SK-N-SH (cell line): ENCODE measurements around the gene MTUS2. TPM values are rescaled to one million over a fixed set of nuclear protein-coding genes. Genes with fewer than 3 reads are reported as not detected.

Source experiments
- CTCF ChIA-PET: fragments of 300-600, 350-600 bp; formaldehyde crosslinking; extraction: SDS; loops from one replicate; lab custom pipeline; 2021; lab: Yijun Ruan, JAX
- POLR2A ChIA-PET: fragments of 350-600 bp; sonication (Branson Sonifier 250); formaldehyde crosslinking; extraction: SDS; loops from one replicate; lab custom pipeline; 2020; ENCODE audit warnings: antibody characterized with exemption, inconsistent platforms; lab: Yijun Ruan, JAX
- DNase-seq: peaks from one replicate; pipeline ENCODE4 v3.0.0; 2012
- H2AFZ ChIP-seq: fragments of 200-600 bp; sonication (generic); 2 replicates; pipeline ENCODE4 v1.8.1; 2016; ENCODE audit warnings: antibody characterized with exemption, mild to moderate bottlenecking, low read depth
- H3F3A ChIP-seq: fragments of 200-600 bp; sonication (generic); replicated peaks from 2 replicates; pipeline ENCODE3; 2016; ENCODE audit warnings: antibody characterized with exemption, mild to moderate bottlenecking; ENCODE audit not compliant: insufficient read depth
- H3K27ac ChIP-seq, 2 experiments: fragments of 200-500 bp in 1 of 2; fragments of 200-600 bp in 1 of 2; sonication (Bioruptor generic) in 1 of 2; sonication (generic), shearing (Covaris generic) in 1 of 2; 2 replicates each; pipeline versions ENCODE4 v1.5.1 to v1.6.1; 2014 to 2016; ENCODE audit warnings: low read depth in 2 of 2, inconsistent platforms in 1 of 2, low read length in 1 of 2, mild to moderate bottlenecking in 1 of 2, mixed read lengths in 1 of 2
- H3K27me3 ChIP-seq: fragments of 200-600 bp; sonication (generic), shearing (Covaris generic); 2 replicates; pipeline ENCODE4 v1.6.1; 2016; ENCODE audit warnings: mixed run types; ENCODE audit not compliant: insufficient read depth
- H3K36me3 ChIP-seq, 2 experiments: fragments of 200-500 bp in 1 of 2; fragments of 200-600 bp in 1 of 2; sonication (Bioruptor generic) in 1 of 2; sonication (generic) in 1 of 2; replicated peaks in 1 of 2; 2 replicates each; pipeline versions ENCODE3 to v1.5.1; 2014 to 2016; ENCODE audit warnings: low read length in 1 of 2, mild to moderate bottlenecking in 1 of 2; ENCODE audit not compliant: insufficient read depth in 2 of 2, control insufficient read depth in 1 of 2
- H3K4me1 ChIP-seq, 2 experiments: fragments of 200-500 bp in 1 of 2; fragments of 200-600 bp in 1 of 2; sonication (Bioruptor generic) in 1 of 2; sonication (generic), shearing (Covaris generic) in 1 of 2; 2 replicates each; pipeline versions ENCODE4 v1.5.1 to v1.6.1; 2014 to 2016; ENCODE audit warnings: low read depth in 1 of 2, low read length in 1 of 2, mixed run types in 1 of 2; ENCODE audit not compliant: insufficient read depth in 2 of 2, control insufficient read depth in 1 of 2
- H3K4me2 ChIP-seq: fragments of 200-600 bp; sonication (generic), shearing (Covaris generic); 2 replicates; pipeline ENCODE4 v1.6.1; 2017; ENCODE audit warnings: mixed run types
- H3K4me3 ChIP-seq, 2 experiments: fragments of 200-500 bp in 1 of 2; fragments of 200-600 bp in 1 of 2; sonication (Bioruptor generic) in 1 of 2; sonication (generic), shearing (Covaris generic) in 1 of 2; 2 replicates each; pipeline versions ENCODE4 v1.5.1 to v1.8.1; 2014 to 2016; ENCODE audit warnings: low read depth in 2 of 2, inconsistent platforms in 1 of 2, low read length in 1 of 2, mild to moderate bottlenecking in 1 of 2, mixed read lengths in 1 of 2, moderate library complexity in 1 of 2
- H3K79me2 ChIP-seq: fragments of 200-600 bp; sonication (generic); 2 replicates; pipeline ENCODE4 v1.8.1; 2017; ENCODE audit warnings: mild to moderate bottlenecking; ENCODE audit not compliant: insufficient read depth
- H3K9ac ChIP-seq: fragments of 200-600 bp; sonication (generic); 2 replicates; pipeline ENCODE4 v1.6.1; 2017; ENCODE audit warnings: mixed run types
- H3K9me2 ChIP-seq: fragments of 200-600 bp; sonication (generic); 2 replicates; pipeline ENCODE4 v1.6.1; 2017; ENCODE audit warnings: mixed run types
- H3K9me3 ChIP-seq: fragments of 200-600 bp; sonication (generic); 2 replicates; pipeline ENCODE4 v1.6.1; 2017; ENCODE audit warnings: mixed run types, mild to moderate bottlenecking, moderate library complexity
- H4K20me1 ChIP-seq: fragments of 200-600 bp; sonication (generic); 2 replicates; pipeline ENCODE4 v1.6.1; 2017; ENCODE audit warnings: mild to moderate bottlenecking, mixed run types; ENCODE audit not compliant: insufficient read depth
- CHD2 ChIP-seq: fragments of 150-350 bp; IDR thresholded peaks from 2 replicates; pipeline ENCODE4 v1.6.1; 2018; ENCODE audit warnings: low read length; ENCODE audit not compliant: partially characterized antibody
- FOXJ3 ChIP-seq: sonication (generic); formaldehyde crosslinking; IDR thresholded peaks from 2 replicates; pipeline ENCODE4 v1.5.1; 2020; ENCODE audit warnings: mild to moderate bottlenecking, missing genetic modification reagents
- GABPA ChIP-seq: IDR thresholded peaks from 2 replicates; pipeline ENCODE4 v1.4.0; 2012; ENCODE audit warnings: low read depth, mild to moderate bottlenecking
- MEF2A ChIP-seq: IDR thresholded peaks from 2 replicates; pipeline ENCODE4 v1.4.0; 2012; ENCODE audit warnings: low read depth, borderline replicate concordance
- MXI1 ChIP-seq: IDR thresholded peaks from 2 replicates; pipeline ENCODE4 v1.6.1; 2012; ENCODE audit warnings: mild to moderate bottlenecking, low read depth, low read length, improper control_type of control experiment
- NFIC ChIP-seq: IDR thresholded peaks from 2 replicates; pipeline ENCODE4 v1.4.0; 2012; ENCODE audit warnings: borderline replicate concordance
- NRF1 ChIP-seq: IDR thresholded peaks from 2 replicates; pipeline ENCODE4 v1.6.1; 2012; ENCODE audit warnings: low read depth, mild to moderate bottlenecking, low read length
- POLR2AphosphoS5 ChIP-seq: IDR thresholded peaks from 2 replicates; pipeline ENCODE4 v1.6.1; 2012; ENCODE audit warnings: low read depth, low read length
- USF1 ChIP-seq: IDR thresholded peaks from 2 replicates; pipeline ENCODE4 v1.4.0; 2012; ENCODE audit warnings: low read depth, borderline replicate concordance
- YY1 ChIP-seq: IDR thresholded peaks from 2 replicates; pipeline ENCODE4 v1.4.0; 2012; ENCODE audit warnings: low read depth, mild to moderate bottlenecking
- WGBS: methylation state at CpG from one replicate; pipeline ENCODE4 v1.1.6; 2017; ENCODE audit warnings: low lambda C conversion rate; 5-methylcytosine and 5-hydroxymethylcytosine counted together
- polyA plus RNA-seq, 3 experiments: library from polyadenylated mRNA; depleted of rRNA; stranded (reverse); fragments of >200 nt; gene quantifications; 2 replicates each; pipeline ENCODE4 v1.2.3, GENCODE V29; 2012
- TF ChIP-seq, protein P1 (sequence below): IDR thresholded peaks from 2 replicates; pipeline ENCODE4 v1.6.1; 2012; ENCODE audit warnings: mild to moderate bottlenecking, low read depth, low read length, moderate library complexity
- TF ChIP-seq, protein P2 (sequence below): fragments of 150-350 bp; IDR thresholded peaks from 2 replicates; pipeline ENCODE4 v1.6.1; 2017; ENCODE audit warnings: antibody characterized with exemption, low read length, low read depth, borderline replicate concordance

Gene MTUS2
- polyA plus RNA-seq, 1 of the 3 experiments (the other 2 are of a cell fraction) = 1.7 TPM

- Histone ChIP-seq H3K4me1 (no peaks in the 10 kb centered on the region), H3K27me3 (no peaks in the 10 kb centered on the region), H4K20me1 (no peaks in the 10 kb centered on the region), H3F3A (no peaks in the 10 kb centered on the region), H3K4me3 (no peak overlapping the region), H3K79me2 (no peaks in the 10 kb centered on the region), H3K36me3 (no peaks in the 10 kb centered on the region), H3K9me2 (no peaks in the 10 kb centered on the region), H3K9me3 (no peaks in the 10 kb centered on the region), H3K9ac (no peak overlapping the region), H3K27ac (no peak overlapping the region), H2AFZ (no peak overlapping the region), H3K4me2 (no peak overlapping the region)
- TF ChIP-seq CHD2 (no peak), GABPA (no peak), NFIC (no peak), MXI1 (no peak), FOXJ3 (CRISPR knock-in tag) (no peak), MEF2A (no peak), USF1 (no peak), NRF1 (no peak), POLR2AphosphoS5 (no peak), YY1 (no peak)
- TF ChIP-seq, protein P1, sequence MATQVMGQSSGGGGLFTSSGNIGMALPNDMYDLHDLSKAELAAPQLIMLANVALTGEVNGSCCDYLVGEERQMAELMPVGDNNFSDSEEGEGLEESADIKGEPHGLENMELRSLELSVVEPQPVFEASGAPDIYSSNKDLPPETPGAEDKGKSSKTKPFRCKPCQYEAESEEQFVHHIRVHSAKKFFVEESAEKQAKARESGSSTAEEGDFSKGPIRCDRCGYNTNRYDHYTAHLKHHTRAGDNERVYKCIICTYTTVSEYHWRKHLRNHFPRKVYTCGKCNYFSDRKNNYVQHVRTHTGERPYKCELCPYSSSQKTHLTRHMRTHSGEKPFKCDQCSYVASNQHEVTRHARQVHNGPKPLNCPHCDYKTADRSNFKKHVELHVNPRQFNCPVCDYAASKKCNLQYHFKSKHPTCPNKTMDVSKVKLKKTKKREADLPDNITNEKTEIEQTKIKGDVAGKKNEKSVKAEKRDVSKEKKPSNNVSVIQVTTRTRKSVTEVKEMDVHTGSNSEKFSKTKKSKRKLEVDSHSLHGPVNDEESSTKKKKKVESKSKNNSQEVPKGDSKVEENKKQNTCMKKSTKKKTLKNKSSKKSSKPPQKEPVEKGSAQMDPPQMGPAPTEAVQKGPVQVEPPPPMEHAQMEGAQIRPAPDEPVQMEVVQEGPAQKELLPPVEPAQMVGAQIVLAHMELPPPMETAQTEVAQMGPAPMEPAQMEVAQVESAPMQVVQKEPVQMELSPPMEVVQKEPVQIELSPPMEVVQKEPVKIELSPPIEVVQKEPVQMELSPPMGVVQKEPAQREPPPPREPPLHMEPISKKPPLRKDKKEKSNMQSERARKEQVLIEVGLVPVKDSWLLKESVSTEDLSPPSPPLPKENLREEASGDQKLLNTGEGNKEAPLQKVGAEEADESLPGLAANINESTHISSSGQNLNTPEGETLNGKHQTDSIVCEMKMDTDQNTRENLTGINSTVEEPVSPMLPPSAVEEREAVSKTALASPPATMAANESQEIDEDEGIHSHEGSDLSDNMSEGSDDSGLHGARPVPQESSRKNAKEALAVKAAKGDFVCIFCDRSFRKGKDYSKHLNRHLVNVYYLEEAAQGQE = no peak
- DNase-seq = no peak
- POLR2A ChIA-PET = no interaction called here
- CTCF ChIA-PET = no interaction called here
Observed at GRCh38 chr13:29304148-29304547, 484.0 kb downstream of the MTUS2 start.

- H3K27ac ChIP-seq = no peak overlapping the region
- no peak overlapping the region for H3K4me2 ChIP-seq
- no peaks in the 10 kb centered on the region for H3K4me1 ChIP-seq
- WGBS = 3% methylated on average over 2 of the region's 2 CpGs
- TF ChIP-seq, protein P2, sequence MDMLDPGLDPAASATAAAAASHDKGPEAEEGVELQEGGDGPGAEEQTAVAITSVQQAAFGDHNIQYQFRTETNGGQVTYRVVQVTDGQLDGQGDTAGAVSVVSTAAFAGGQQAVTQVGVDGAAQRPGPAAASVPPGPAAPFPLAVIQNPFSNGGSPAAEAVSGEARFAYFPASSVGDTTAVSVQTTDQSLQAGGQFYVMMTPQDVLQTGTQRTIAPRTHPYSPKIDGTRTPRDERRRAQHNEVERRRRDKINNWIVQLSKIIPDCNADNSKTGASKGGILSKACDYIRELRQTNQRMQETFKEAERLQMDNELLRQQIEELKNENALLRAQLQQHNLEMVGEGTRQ = no peak
- POLR2A ChIA-PET = no interaction called here
- H3F3A ChIP-seq = no peaks in the 10 kb centered on the region
- CTCF ChIA-PET = no interaction called here
- no peaks in the 10 kb centered on the region for H3K79me2 ChIP-seq
- no peak for DNase-seq
- no peaks in the 10 kb centered on the region for H4K20me1 ChIP-seq
- no peak overlapping the region for H2AFZ ChIP-seq
- no peak overlapping the region for H3K9ac ChIP-seq
- no peaks in the 10 kb centered on the region for H3K36me3 ChIP-seq
- no peaks in the 10 kb centered on the region for H3K9me3 ChIP-seq
- H3K4me3 ChIP-seq = no peak overlapping the region
- no peaks in the 10 kb centered on the region for H3K27me3 ChIP-seq
- no peaks in the 10 kb centered on the region for H3K9me2 ChIP-seq
Observed at GRCh38 chr13:29310806-29311205, 490.7 kb downstream of the MTUS2 start.
